GM19099 (cell line): ENCODE results near the gene EPB41.

Experiments used
- POLR2A ChIP-seq: IDR thresholded peaks from 3 replicates; pipeline ENCODE4 v1.6.1; 2011; ENCODE audit warnings: low read depth; ENCODE audit not compliant: insufficient read length; ENCODE audit errors: extremely low read depth

The EPB41 gene

DNA sequence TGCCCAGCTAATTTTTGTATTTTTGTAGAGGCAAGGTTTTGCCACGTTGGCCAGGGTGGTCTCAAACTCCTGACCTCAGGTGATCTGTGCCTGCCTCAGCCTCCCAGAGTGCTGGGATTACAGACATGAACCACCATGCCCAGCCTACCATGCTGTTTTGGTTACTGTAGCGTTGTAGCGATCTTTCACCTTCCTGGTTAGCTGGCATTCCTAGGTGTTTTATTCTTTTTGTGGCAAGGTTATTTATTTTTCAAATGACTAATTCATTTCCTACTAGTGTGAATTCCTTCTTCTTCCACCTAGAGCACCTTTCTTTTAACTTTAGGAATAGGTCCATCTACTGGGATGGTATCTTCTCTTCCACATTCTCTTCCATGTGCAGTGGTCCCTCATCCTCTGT is 180.1 kb downstream of the EPB41 start:
- no peak for TF ChIP-seq POLR2A

DNA sequence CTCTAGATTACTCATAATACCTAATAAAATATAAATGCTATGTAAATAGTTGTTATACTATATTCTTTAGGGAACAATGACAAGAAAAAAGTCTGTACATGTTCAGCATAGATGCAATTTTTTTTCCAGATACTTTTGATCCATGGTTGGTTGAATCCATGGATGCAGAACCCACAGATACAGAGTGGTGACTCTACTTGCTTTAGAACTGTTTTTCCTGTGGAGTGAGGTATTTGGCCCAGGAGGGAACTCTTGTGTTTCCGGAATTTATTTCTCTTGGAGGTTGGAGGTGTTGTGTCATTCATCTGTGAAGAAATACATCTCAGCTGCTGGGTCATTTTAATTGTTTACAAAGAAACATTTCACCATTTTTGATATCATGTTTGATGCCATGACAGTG is 180.6 kb downstream of the EPB41 start:
- no peak for TF ChIP-seq POLR2A

DNA sequence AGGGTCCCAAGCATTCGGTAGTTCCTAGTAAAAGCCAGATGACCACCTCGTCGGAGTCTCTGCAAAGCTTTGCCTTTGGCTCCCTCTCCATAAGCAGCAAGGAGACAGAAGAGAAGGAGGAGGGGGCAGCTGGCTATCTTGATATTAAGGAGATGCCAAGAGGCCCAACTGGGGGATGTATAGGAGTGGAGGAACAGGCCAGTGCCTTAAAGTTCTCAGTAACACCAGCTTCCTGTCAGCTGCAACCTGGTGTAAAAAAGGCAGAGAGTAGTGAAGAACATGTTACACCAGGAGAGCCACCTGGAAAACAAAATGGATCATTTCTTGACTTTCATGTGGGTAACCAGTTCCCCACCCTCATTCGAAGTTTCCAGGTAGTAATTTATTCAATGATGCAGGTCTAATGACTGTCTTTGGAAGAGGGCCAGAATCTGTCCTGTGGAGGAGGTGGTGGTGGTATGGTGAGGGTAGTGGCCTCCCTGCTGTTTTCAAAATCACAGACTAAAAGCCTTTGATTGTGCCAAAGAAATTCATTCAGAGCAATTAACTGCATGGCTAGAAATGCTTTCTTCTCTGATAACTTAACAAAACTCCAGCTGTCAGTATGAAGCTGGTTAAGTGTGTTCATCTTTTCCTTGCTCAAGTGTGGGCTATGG is 182.0 kb downstream of the EPB41 start:
- TF ChIP-seq POLR2A: no peak

DNA sequence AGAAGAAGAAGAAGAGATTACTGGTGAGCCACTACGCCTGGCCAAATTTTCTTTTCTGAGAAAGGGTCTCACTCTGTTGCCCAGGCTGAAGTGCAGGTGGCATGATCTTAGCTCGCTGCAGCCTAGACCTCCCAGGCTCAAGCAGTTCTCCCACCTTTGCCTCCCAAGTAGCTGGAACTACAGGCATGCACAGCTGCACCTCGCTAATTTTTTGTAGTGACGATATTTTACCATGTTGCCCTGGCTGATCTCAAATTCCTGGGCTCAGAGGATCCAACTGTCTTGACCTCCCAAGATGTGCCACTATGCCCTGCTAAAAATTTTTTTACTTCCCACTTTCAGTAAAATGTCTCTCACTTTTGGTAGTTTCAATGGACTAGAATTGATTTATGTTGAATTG is 184.9 kb downstream of the EPB41 start:
- no peak for TF ChIP-seq POLR2A

DNA sequence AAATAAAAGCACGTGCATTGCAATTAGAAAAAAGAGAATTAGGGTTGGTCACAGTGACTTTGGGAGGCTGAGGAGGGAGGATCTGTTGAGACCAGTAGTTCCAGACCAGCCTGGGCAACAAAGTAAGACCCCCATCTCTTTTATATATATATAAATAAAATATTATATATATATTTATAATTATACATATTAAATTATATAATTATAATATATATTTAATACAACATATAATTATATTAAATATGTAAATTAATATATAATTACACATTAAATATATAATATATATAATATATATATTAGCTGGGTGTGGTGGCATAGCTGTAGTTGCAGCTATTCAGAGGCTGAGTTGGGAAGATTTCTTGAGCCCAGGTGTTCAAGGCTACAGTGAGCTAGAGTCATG is 186.1 kb downstream of the EPB41 start:
- TF ChIP-seq POLR2A: no peak

DNA sequence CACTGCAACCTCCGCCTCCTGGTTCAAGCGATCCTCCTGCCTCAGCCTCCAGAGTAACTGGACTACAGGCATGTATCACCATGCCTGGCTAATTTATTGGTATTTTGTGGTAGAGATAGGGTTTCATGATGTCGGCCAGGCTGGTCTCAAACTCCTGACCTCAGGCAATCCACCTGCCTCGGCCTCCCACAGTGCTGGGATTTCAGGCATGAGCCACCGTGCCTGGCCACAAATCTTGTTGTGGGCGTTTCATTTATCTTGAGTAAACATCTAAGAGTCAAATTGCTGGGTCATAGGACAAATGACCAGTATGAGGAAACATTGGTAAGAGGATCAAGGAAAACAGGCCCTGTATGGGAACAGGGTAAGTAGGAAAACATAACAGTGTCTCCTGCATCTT is 191.5 kb downstream of the EPB41 start:
- no peak for TF ChIP-seq POLR2A

DNA sequence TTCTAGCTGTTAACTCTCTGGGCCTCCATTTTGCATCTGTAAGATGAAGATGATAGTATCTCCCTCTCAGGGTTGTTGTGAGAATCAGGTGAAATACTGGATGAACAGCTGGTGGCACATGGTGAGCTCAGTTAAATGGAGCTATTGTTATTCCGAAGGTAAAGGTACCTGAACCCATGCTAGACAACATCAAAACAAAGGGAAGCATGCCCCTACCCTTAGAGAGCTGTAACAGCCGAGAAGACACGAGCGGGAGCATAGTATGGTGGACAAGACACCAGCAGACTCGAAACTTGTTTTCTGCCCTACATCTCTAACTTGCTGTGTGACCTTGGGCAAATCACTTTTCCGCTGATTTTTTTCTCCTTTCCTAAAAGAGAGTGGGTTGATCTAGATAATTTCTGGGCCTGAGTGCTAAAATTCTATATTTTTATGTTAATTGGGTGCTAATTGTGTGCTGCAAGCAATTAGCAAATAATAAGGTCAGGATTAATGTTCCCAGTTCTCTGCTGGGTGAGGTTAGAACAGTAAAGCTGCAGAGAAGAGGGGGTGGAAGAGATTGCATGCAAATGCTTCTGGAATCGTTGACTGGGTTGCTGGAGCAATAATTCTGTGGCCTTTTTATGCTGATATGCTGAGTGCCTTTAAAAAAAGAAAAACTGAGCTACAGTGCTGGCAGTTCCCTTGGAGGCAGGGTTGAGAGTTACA is 198.5 kb downstream of the EPB41 start:
- no peak for TF ChIP-seq POLR2A

DNA sequence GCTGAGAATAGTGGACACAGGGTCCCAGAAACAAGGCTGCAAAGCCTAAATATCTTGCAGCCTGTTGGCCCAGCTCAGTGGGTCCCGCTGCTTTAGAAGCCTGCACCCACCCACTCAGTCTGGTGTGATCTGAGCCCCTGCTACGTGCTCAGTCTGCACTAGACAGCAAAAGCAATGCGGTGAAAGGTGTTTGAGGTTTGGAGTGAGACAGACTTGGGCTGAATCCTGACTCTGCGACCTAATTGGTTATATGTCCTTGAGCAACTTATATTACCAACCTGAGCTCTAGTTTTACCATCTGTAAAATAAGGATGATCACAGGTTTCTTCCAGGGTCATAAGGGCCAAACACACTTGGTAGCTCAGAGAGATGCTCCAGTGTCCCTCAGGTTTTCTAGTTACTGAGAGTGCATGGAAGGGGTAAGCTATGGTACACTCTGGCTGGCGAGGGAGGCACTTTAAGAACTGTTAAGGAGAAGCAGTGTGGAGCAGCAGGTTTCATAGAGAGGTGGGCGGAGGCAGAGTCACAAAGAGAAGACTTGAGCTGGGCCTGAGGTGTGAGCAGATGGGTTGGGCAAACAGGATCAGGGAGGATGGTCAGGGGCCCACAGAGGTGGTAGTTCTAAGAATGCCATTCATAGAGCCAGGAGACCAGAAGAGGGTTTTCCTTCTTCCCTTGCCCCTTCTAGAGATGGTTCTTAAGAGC is 199.2 kb downstream of the EPB41 start:
- TF ChIP-seq POLR2A: no peak

DNA sequence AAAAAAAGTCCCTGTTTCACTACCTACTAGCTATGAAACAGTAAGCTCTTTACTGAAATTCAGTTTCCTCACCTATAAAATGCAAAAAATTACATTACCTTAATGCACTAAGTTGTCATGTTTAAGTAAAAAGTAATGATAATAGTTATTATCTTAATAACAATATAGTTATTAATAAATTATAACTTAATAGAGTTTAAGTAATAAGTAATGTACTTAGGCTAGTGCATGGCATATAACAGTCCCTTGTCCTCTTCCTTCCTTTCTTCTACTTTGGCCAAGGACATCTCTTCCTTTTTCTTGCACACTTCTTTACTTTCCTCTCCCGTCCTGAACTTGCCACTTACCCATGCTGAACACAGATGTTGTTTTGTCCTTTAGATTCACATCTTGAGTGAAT is 200.3 kb downstream of the EPB41 start:
- TF ChIP-seq POLR2A: no peak

DNA sequence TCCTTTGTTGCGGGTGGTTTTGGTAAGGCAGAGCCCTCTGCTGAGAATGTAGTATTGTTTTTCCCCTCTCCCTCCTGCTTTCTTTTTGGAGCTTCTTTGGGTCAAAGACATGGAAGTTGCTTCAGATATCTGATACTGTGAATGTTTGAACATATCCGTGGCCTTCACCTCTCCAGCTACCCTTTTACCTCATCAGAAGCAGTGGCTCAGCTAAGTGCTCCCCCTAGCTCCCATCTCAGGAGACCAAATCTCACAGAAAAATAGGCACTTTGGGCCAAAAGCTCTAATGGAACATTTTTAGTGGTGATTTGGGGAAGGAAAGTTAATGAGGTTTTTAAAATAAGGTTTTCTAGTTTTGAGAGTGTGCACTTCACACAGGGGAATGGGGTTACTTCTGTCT is 203.0 kb downstream of the EPB41 start:
- TF ChIP-seq POLR2A: no peak

DNA sequence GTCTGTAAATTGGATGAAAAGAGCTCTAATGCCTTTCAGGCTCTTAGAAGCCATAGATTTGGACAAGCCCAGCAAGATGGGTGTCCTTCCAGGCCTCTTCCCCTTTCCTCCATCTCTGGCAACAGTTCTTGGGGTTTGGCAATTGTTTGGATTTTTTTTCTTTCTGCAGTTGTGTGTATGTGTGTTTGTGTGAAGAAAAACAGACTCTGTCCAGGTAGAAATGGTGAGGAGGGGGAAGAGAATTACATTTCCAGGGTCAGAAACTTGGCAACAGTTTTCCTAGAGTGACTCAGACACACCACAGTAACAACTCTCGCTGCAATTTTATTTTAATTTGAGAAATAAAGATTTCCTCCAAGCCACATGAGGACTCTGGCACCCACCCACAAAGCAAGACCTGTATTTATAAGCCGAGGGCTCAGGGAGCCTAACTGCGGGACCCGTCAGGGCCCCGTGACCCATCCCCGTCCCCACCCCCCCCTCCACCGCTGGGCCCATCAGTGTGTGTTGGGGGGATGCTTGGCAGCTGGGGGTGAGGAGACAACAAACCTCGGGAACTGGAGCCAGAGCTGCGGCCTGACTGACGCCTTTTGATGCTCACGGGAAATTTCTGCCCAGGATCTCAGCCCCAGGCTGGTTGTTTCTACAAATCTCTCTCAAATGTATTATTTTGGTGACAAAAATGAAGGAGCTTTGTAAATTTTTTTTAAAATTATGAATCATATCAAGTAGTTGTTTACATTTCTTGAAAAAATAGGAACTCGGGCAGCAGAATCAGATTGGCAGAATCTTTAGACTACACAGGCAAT is 205.0 kb downstream of the EPB41 start:
- TF ChIP-seq POLR2A: no peak

DNA sequence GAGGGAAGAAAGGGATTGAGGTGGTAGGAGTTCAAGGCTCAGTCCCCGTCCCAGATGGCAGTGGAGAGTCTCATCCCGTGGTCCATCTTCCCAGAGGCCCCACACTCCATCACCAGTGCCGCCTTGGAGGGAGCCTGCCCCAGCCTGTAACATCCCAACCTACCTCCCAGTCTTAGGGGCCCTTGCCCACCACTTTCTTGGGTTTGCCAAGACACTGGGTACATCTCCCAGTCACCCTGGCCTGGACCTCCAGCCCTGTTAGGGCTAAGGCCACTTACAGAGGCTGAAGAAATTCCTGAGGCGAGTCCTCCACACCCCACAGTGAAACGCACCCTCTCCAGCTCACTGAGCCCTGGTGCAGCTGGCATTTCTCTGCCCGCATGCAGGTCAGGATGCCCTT is 206.0 kb downstream of the EPB41 start:
- no peak for TF ChIP-seq POLR2A

DNA sequence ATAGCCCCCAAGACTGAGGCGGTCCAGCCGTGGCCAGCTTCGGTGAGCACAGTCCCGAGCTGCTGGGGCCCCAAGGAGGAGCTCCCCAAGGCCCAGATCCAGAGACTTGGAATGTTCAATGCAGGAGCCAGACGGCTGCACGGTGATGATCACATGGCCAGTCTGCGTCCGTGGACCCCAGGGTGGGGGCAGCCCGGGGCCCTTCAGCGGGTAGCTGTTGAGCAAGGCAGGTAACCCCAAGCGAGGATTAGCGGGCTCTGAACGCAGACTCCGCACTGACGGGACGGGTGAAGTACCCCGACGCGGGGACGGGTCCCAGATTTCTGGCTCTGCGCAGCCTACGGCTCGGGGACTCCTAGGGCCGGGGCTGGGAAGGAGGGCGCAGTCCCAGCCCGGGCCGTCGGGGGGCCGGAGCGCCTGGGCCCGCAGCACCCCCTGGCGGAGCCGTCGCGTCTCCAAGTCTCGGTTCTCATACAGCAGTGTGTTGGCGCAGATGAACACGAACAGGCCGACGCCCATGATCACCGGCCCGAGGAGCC is 206.6 kb downstream of the EPB41 start:
- no peak for TF ChIP-seq POLR2A

DNA sequence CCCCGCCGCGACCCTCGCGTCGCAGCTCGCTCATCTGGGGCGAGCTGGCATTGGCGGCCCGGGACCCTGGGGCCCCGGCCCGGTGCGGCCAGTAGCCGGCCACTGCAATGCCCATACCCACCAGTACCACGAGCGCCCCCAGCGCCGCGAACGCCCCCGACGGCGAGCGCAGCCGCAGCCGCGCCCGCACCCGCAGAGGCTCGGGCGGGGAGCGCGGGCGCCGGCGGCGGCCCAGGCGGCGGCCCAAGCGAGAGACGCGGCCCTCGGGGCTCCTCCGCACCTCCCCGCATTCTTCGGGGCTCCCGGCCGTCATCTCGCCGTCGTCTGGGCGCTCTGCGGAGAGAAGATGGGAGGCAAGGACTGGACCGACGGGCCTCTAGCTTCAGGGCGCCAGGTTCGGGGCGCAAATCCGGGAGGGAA is 207.2 kb downstream of the EPB41 start:
- no peak for TF ChIP-seq POLR2A
